Measurements from ENCODE around the gene SLAMF7. TPM values are rescaled to one million over a fixed set of nuclear protein-coding genes. Genes with fewer than 3 reads are reported as not detected.

The SLAMF7 gene
- total RNA-seq, 4 donors from 2014 or later: 0.49 to 20.6 (median 2.6) TPM

DNA sequence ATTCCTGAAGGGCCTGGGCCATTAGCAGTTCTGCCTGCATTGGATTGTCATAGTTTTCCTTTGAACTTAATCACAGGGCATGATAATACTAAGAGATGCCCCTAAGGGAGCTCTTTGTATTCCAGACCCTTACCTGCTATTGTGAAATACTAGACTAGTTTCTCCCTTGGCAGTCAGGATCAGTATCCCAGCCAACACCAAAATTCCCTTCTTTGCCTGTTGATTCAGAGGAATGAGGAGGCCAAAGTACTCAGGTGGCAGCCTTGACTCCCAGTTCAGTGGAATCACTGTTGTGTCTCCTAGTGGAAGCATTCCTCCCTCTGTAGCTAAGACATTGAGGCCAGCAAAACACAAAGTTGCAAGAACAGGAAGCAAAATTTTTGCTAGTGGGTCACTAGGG, 20.7 kb downstream of the SLAMF7 start:
- TF ChIP-seq, protein P1, sequence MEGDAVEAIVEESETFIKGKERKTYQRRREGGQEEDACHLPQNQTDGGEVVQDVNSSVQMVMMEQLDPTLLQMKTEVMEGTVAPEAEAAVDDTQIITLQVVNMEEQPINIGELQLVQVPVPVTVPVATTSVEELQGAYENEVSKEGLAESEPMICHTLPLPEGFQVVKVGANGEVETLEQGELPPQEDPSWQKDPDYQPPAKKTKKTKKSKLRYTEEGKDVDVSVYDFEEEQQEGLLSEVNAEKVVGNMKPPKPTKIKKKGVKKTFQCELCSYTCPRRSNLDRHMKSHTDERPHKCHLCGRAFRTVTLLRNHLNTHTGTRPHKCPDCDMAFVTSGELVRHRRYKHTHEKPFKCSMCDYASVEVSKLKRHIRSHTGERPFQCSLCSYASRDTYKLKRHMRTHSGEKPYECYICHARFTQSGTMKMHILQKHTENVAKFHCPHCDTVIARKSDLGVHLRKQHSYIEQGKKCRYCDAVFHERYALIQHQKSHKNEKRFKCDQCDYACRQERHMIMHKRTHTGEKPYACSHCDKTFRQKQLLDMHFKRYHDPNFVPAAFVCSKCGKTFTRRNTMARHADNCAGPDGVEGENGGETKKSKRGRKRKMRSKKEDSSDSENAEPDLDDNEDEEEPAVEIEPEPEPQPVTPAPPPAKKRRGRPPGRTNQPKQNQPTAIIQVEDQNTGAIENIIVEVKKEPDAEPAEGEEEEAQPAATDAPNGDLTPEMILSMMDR (IDR thresholded peaks at IDR 0.05; ENCODE audit: low read depth): no peak

- TF ChIP-seq, protein P1 (IDR thresholded peaks at IDR 0.05; ENCODE audit: low read depth): no peak
Measured at GRCh38 chr1:160761046-160761445, 22.0 kb downstream of the SLAMF7 start.

GRCh38 chr1:160761886-160762285, 22.8 kb downstream of the SLAMF7 start:
- TF ChIP-seq, protein P1 (IDR thresholded peaks at IDR 0.05; ENCODE audit: low read depth): no peak

DNA sequence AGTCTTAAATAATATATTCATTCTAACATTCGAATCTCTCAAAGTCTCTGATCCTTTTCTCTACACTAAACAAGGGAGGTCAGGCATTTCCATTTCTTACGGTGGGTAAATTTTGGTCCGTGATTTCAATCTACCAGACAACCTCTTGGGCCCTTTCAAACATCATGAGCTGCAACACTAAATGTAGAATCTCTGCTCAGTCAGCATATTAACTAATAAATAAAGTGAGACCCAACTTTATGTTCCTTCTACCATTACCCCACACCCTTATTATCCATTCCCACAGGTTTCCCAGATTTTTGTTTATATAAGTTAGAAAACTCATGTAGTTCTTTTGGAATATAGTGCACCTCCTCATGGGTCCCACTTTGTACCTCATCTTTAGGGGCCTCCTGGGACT, 24.9 kb downstream of the SLAMF7 start:
- TF ChIP-seq, protein P1 (IDR thresholded peaks at IDR 0.05; ENCODE audit: low read depth): no peak

DNA sequence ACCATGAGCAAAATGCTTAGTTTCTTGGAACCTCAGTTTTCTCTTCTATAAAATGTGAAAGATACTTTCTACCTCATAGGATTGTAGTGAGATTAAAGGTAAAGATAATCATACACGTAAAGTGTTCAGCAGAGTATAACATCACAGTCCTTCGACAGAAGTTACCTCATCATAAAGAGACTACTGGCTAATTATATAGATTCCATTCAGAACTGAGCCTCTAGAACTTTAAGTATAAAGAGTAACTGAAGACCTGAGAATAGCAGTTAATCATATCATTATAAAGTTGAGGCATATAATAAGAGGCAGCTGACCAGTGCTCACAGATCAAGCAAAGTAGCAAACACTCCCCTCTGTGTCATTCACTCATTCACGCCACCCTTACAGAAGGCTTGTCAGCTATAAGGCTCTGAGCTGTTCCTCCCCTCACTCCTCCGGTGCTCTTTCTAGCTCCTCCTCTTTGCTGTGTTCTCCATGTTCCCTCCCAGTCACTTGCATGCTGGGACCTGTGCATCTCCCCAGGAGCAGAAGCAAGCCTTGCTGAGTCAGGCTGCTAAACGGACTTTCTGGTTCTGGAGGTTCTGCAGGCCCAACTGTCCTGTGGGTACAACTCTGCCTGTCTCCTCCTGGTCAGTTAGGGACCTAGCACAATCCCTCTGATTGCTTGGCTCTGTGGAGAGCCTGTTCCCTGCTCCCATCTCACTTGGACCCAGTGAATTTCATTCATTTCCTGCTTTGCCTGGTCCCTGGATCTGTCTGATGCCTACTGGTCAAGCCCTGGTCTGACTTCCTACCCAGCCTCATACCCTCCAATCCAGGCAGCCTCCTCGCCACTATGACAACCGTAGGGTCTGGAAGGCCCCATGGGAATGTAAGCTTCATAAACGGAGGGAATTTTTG, 28.6 kb downstream of the SLAMF7 start:
- TF ChIP-seq, protein P1 (IDR thresholded peaks at IDR 0.05; ENCODE audit: low read depth): no peak

- TF ChIP-seq, protein P1 (IDR thresholded peaks at IDR 0.05; ENCODE audit: low read depth): no peak
Measured at GRCh38 chr1:160768295-160768657, 29.2 kb downstream of the SLAMF7 start.

DNA sequence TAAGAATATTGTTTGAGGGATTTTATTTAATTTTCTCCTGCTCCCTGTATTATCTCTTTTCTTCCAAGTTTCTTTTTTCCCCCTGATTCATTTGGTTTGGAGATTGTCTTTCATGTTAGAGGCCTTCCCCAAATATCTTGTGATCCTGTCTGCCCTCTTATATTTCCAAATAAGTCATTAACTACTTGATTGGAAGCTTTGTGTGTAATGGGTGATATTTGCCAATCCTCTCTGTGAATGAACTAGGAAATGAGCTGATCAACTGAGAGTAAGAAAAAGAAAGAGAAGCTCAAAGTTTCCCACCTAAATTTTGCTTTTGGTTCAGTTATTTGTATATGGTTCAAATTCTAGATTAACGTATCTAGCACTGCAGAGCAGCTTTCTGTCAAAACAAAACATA, 33.3 kb downstream of the SLAMF7 start:
- TF ChIP-seq, protein P1 (IDR thresholded peaks at IDR 0.05; ENCODE audit: low read depth): no peak

Data from subcutaneous adipose tissue (tissue), 4 donors.